Measurements from ENCODE around the gene PARP12.
A peak's percentile ranks its signal among the peaks of the same experiment; 100 is the strongest.

PARP12 gene

GRCh38 chr7:140014123-140014522 lies 48.6 kb downstream of the PARP12 start:
- no peak for DNase-seq (ENCODE audit: low read depth)

DNA sequence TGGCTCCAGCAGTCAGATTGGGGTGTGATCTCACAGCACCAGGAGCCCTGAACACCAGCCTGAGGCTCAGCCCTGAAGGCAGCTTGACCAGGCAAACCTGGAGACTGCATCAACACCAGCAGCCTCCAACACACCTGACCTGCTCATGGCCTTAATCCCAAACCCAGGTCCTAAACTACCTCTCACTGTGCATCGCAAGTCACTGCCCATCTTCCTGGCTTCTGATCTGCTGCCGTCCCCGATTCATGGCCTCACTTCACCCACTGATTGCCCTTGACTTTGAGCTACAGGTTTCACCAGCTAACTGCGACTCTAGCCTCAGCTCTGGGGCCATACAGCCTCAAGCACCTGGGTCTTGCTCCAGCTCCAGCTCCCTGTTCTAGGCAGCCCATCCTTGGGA lies 49.1 kb downstream of the PARP12 start:
- no peak for DNase-seq (ENCODE audit: low read depth)

GRCh38 chr7:140010194-140010895 lies 52.4 kb downstream of the PARP12 start:
- DNase-seq (ENCODE audit: low read depth): no peak

DNA sequence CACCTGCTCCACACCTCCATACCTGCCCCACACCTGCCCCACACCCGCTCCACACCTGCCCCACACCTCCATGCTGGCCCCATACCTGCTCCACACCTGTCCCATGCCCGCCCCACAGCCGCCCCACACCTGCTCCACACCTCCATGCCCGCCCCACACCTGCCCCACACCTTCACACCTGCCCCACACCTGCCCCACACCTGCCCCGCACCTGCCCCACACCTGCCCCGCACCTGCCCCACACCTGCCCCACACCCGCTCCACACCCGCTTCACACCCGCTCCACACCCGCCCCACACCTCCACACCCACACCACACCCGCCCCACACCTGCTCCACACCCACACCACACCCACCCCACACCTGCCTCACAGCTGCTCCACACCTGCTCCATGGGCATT lies 53.0 kb downstream of the PARP12 start:
- no peak for DNase-seq (ENCODE audit: low read depth)

DNA sequence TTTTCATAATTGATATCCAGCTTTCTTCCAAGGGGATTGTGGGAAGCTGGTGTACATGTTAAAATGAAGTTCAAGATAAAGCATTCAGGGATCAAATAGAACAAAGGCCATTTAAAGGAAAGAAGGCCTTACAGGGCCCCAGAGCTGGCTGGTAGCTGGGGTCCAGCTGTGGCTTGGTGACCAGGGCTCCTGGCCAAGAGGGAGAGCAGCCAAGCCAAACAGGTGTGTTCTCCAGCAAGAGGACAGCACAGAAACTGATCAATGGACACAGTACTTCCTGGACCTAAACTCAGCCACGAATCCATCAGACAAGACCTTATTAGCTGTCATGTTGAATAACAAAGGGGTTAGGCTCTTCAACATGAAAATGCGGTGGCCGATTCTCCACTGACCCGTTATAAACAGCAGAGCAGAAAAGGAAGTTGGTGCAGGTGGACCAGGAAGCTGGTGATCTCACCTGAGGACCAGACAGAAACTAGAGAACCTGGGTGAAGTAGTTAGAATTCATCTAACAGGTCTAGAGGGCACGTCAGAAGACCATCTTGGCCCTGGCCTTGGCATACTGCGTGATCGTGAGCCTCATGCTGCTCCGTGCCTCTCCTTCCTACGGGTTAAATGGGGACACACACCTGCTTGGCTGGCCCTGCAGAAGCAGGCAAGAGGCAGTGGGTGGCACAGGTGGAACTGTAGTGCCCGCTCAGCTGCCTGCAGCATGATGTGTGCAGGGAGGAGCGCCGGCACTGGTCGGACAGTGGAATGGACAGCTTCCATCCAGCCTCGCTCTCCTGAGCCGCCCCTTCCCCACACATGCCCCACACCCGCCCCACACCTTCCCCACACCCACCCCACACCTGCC lies 53.8 kb downstream of the PARP12 start:
- DNase-seq (ENCODE audit: low read depth): no peak

DNA sequence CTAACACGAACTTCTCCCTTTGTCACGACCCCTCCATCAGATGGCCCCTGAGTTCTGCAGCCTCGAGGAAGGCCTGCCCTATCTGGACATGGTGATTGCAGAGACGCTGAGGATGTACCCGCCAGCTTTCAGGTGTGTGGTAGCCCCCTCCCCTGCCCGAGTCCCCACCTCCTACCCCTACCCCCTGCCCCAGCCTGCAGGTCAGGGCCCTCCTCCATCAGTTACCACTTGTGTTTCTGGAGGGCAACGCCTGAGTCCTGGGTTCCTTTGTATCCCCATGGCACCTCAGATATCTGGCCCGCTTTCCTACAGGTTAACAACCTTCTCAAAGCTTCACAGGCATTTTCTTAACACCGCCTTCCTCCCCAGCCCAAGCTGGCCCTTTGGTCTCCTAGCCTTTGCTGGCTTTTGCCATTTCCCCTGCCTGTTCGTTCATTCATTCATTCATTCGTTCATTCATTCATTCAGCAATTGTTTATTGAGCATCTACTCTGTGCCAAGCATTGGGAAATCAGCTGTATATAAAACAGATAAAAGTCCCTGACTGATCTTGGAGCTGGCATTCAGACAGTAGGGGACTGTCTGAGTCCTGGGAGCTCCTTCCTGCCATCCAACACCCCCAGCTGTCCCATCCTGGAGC lies 55.6 kb downstream of the PARP12 start:
- DNase-seq (ENCODE audit: low read depth): no peak

DNA sequence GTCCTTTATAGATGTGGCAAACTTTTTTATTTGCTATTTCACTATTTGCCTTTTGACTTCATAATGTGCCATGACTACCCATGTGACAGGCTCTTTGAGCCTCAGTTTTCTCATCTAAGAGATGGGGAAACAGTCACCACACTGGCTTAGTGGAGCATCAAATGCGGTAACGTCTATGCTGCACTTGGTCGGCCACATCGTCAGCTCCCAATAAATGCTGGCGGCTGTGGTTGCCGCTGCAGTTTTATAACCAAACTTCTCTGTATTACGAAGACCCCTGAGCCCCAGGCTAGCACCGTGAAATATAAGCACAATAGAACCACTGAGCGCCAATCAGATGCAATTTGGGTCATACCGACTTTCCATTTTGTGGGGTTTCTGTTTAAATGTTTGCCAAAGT lies 56.2 kb downstream of the PARP12 start:
- DNase-seq (ENCODE audit: low read depth): no peak

DNA sequence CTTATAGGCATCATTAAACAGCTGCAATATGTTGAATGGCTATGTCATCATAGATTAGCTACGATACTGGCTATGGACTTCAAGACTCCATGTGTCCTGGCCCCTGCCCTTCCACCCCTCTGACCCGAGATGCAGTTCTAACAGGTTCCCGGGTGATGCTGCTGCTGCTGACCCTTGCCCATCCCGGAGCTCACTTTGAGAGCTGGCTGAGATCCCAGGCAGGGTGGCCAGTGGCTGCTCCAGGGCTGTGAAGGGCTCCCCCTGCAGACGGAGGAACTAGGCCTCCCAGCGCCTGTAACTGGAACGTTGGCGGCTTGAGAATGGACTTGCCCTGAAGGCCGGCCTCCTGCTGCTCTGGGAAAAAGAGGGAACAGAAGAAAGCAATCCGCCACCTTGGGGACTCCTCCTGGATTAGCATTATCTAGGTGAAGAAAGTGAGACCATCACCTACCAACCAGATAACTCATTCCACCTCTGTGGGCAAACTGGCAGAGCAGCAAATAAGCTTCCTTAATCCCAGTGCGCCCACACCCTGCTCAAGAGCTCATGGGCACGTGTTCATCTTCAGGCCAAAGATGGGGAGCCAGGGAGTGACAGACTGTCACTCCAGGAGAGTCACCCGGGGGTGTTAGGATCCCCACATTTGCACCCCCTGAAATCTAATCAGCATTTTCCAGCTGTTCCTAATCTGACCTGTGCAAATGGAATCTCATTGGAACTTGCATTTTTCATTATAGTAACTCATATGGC lies 56.8 kb downstream of the PARP12 start:
- no peak for DNase-seq (ENCODE audit: low read depth)

GRCh38 chr7:140005341-140005740 lies 57.4 kb downstream of the PARP12 start:
- DNase-seq (ENCODE audit: low read depth): no peak

- no peak for DNase-seq (ENCODE audit: low read depth)
These were observed 58.1 kb downstream of the PARP12 start for GRCh38 chr7:140004672-140005071.

GRCh38 chr7:140003913-140004382 lies 58.8 kb downstream of the PARP12 start:
- DNase-seq (ENCODE audit: low read depth): peak; percentile 3

DNA sequence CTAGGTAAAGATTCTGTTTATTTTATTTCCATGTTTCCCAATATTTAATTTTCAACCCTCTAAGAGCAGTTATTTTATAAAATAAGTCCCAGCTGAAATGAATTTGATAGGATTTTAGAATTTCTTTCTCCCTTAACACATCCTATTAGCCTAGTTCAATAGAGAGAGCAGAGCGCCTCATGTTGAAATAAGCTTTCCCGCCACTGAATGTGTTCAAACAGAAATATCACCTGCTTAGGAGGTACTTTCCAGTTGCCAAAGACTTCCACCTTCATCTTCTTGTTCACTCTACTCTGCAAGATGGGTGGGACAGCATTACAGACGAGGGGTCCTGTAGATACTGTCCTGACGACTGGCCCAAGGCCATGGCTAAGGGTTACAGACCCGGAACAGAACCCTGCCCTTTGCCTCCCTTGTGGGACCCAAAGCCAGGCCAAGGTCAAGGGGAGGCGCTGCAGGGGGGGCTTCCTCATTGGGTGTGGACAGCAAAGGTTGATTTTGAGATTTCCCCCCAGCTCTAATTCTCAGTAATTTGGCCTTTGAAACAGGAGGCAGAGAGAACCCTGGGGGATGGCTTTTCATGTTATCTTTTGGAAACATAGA lies 62.0 kb downstream of the PARP12 start:
- no peak for DNase-seq (ENCODE audit: low read depth)

DNA sequence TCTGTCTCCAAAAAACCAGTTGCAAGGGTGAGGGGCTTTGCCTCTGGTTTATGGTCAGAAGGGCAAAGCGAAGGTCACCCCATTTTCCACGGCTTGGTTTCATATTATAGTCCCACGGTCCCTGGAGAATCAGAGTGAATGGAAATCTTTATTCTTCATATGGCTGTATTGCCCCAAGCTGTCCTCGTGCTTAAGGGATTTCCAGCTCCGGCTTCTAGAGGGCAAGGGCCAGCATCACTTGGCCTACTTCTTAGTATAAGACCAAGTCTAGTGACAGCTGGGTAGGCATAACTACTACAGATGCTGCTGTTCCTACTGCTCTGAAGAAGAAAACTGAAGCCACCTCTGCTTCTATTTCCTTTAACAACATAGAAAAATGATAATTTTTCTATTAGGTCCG lies 63.2 kb downstream of the PARP12 start:
- no peak for DNase-seq (ENCODE audit: low read depth)

GRCh38 chr7:139998572-139998971 lies 64.2 kb downstream of the PARP12 start:
- DNase-seq (ENCODE audit: low read depth): no peak

DNA sequence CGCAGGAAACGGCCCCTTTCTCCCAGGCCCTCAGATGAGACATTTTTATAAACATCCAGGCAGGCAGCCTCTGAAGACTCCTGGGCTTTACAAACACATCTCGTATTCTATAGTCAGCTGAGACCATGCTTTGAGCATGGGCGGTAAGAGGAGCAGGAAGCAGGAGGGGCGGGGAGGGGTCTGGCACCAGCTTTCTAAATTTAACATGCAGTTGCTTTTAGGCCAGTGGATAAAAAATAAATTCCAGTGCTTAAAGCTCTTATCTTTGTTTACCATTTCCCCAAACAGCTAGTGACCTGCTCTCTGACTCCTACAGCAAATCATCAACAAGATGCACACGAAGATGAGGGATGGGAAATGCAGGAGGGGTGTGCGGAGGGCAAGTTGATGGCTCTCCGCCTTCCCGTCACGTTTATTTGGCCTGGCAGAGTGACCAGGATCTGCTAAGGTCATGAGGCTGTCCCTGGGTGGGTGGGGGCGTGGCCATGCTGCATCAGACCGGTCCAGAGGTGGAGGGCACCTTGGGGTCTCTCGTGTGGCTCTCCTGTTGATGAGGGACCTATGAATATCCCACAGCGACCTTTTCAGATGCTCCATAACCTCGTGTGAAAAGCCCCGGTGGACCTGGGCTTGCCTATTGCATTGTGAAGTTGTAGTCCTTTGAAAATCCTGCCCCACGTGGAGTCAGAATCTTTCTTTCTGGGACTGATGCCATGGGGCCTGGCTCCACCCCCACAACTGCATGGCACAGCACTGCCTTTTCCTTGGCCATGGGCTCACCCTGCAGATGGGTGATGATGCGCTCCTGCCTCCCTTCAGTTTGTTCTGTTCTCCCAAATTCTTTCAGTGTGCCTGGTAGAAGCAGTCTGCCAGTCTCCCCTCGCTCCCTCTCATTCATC lies 67.5 kb downstream of the PARP12 start:
- DNase-seq (ENCODE audit: low read depth): no peak

- DNase-seq (ENCODE audit: low read depth): no peak
These were observed 68.4 kb downstream of the PARP12 start for GRCh38 chr7:139994356-139994755.

DNA sequence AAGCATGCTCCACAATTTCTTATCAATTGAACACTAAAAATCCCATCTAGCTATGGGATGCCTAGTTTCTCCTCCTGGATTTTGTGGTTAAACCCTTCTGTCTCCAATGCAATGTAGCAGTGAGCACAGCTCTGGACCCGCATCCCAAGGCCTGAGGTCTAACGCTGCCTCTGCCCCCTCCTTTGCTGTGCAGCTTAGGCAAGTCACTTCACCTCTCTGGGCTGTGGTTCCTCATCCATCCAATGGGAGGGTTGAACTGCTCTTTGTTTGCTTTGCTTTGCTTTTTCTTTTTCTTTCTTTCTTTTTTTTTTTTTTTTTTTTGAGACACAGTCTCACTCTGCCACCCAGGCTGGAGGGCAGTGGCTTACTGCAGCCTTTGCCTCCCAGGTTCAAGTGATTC lies 69.2 kb downstream of the PARP12 start:
- DNase-seq (ENCODE audit: low read depth): no peak

DNA sequence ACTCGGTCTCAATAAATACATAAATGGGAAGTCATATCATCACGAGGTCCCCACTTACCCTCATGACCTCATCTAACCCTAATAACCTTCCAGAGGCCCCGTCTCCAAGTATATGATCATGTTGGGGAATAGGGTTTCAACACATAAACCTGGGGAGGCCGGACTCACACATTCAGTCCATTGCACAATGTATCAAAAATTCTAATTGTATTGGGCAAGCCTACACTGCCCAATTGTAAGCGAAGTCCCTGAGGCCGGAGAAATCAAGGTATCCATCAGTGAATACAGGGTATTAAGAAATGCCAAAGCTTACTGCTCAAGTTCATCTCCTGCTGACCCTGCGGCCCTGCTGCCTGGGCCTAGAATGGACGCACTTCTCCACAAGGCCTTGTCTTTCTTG lies 69.6 kb downstream of the PARP12 start:
- no peak for DNase-seq (ENCODE audit: low read depth)

DNA sequence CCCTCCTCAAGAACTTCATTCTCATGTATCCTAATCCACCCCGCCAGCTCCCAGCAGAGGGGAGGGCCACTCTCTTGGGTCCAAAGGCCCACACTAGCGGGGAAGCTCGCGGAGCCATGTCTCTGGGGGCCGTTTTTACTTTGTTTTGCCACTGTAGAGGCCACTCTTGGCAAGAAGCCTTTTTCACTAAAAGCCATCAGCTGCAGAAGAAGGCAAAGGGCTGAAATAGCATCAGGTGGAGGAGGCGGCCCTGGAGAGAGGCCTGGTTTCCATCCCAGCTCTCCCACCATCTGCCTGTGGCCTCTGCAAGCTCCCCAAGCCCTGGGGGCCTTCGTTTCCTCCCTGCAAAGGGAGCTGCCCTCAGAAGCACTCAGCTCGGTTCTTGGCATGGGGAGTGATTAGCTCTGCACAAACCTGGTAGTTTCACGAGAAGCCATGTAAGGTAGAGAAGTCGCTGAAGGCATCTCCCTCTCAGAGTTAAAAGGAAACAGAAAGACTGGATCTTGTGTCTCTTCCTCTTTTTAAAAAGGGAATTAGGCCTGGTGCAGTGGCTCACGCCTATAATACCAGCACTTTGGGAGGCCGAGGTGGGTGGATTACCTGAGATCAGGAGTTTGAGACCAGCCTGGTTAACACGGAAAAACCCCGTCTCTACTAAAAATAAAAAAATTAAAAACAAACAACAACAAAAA lies 70.3 kb downstream of the PARP12 start:
- DNase-seq (ENCODE audit: low read depth): no peak

- no peak for DNase-seq (ENCODE audit: low read depth)
These were observed 70.8 kb downstream of the PARP12 start for GRCh38 chr7:139991911-139992310.
